GM12801 (cell line): ENCODE results near the gene DCDC2.

Source experiments
- TF ChIP-seq, protein P1 (sequence below): IDR thresholded peaks from one replicate; pipeline ENCODE4 v1.5.1; 2011; ENCODE audit warnings: control low read depth; ENCODE audit not compliant: insufficient read length; ENCODE audit errors: extremely low read depth

Gene DCDC2

DNA sequence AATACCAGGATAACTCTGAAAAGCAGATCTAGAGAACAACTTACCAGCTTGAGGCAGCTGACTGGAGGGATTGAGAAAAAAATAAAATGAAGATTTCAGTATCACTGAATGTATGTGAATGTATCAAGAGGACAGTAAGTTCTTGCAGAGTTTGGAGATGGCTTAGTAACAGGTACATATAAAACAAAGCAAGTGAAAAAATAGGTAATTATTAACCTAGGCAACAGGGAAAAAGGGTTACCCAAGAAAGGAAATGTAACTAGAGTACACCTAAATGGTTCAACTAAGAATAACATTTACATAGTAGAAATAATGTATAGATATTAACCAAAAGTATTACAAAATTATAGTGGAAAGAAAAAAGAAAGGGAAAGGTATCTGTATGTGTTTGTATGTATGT, 164.5 kb downstream of the DCDC2 start:
- TF ChIP-seq, protein P1, sequence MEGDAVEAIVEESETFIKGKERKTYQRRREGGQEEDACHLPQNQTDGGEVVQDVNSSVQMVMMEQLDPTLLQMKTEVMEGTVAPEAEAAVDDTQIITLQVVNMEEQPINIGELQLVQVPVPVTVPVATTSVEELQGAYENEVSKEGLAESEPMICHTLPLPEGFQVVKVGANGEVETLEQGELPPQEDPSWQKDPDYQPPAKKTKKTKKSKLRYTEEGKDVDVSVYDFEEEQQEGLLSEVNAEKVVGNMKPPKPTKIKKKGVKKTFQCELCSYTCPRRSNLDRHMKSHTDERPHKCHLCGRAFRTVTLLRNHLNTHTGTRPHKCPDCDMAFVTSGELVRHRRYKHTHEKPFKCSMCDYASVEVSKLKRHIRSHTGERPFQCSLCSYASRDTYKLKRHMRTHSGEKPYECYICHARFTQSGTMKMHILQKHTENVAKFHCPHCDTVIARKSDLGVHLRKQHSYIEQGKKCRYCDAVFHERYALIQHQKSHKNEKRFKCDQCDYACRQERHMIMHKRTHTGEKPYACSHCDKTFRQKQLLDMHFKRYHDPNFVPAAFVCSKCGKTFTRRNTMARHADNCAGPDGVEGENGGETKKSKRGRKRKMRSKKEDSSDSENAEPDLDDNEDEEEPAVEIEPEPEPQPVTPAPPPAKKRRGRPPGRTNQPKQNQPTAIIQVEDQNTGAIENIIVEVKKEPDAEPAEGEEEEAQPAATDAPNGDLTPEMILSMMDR: no peak

DNA sequence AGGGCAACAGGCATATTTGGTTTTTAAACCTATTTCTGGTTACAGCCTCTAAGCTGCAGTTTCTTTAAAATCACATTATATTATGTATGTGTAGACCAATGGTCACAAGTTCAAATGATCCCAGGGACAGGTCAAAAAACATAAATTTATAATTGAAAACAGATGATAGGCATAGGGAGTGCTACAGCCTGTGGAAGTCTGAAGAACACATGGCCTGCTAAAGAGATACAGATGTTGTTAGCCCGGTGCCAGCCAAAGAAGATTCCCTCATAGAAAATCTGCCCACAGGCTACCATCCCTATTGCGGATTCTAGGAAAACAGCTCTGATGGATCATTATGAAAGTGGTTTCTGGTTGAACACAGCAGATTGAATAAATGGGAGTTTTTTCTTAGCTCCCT, 166.5 kb downstream of the DCDC2 start:
- TF ChIP-seq, protein P1: no peak

DNA sequence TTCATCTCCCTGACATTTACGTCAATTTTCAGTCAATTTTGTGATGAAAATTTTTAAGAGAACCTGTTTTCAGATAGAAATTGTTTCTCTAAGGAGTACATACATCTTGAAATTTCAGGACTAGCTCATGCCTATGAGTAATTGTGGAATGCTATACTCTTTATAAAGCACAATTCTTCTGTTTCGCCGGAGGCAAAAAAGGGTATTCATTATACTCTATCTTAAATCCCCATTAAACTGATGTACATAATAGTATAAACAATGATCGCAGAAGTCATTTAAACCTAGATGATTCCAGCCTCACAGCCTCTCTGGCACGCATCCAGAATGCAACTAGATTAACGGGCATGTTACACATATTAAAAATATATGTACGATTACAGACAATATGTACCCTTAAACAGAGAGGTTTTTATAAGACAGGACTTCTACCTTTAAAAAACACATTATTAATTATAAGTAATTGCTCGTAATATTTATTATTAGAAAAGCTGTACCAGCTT, 169.2 kb downstream of the DCDC2 start:
- TF ChIP-seq, protein P1: no peak

DNA sequence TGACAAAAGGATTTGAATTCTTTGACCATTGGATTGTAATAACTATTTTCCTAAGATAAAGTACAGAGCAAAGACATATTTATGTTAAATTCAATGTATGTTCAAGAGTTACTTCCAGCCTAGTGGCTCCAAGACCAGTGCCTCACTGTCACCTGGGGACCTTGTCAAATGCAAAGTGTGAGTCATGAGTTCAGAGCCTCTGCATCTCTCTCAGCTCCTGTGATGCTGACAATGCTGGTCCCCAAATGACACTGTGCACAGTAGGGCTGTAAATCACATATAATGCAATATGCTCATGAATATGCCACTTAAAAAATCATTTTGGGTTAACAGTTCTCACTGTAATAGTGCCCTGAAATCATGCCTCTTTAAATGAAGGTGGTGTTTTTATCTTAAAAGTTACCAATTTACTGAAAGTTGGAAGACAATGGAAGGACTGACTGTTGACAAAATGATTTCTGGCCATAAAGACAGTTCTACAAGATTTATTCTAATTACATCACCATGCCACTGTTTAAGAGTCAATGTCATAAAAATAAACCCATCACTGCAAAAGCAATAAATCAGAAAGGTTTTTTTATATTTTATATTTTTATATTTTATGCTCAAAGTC, 169.8 kb downstream of the DCDC2 start:
- TF ChIP-seq, protein P1: no peak

DNA sequence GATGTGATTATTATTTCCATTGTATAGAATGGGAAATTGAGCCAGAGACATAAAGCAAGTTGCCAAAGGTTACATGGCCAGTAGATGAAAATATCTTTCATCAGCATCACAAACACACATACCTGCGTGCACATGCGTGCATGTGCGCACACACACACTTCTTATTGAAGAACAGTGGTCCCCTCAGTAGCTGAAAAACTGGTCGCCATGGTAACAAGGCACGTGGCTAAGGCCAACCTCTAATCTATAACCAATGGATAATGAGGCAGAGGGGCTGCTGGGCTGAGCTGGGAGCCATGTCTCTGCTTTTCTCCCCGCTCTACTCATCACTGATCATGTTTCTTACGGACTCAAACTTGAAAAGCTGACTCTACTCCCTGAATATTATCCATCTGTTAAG, 171.5 kb downstream of the DCDC2 start:
- TF ChIP-seq, protein P1: no peak

DNA sequence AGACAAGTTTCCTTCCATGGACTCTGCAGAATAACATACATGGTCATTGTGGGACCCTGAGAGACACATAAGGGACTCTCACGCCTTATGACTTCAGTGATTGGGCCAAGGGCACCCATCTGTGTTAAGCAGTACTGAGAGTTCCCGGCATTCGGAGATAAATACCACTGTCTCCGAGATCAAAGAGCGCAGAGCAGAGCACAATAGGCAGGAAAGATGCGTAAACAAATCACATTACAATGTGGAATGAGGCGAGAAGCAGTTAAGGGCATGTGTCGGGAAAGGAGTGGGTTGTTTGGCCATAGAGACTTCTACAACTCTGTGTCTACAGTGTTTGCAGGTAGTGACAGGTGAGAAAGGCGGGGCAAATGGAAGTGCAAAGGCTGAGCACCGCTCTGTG, 174.3 kb downstream of the DCDC2 start:
- TF ChIP-seq, protein P1: no peak

DNA sequence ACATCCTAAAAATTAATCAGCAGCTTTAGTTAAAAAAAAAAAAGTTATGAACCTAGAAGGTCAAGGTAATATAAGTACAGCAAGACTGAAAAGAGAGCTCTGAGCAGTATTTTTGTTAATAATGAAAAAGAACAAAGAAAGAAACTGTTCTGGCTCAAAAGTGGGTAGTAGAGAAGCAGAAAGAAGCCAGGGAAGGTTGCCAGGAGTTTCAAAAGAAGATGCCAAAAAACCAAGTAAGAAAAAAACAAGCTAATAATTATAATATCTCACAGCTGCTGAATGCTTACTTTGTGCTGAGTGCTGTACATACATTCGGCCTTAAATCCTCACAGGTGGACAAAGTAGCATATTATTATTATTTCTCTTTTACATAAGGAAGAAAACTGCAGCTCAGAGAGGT, 200.0 kb downstream of the DCDC2 start:
- TF ChIP-seq, protein P1: no peak

DNA sequence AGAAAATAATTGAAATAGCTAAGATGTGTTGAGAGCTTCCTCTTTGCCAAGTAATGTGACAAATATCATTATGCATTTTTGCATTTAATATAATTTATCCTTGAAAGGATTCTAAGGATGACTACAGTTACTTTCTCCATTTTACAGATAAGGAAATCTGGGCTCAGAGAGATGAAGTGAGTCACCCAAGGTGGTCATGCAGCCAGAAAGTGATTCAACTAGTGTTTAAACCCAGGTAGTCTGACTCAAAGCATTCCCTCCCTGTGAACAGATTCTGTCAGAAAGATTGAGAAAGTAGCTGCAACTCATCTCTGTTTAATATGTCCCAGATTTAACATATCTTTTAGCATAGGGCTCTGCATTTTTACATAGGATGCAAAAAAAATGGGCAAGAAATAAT, 203.7 kb downstream of the DCDC2 start:
- TF ChIP-seq, protein P1: no peak
